Measurements from ENCODE around the gene SLC22A5. TPM values are rescaled to one million over a fixed set of nuclear protein-coding genes. Genes with fewer than 3 reads are reported as not detected.
"Not testable (repeated sequence)": the region's sequence is repeated elsewhere in the genome, so short reads cannot be mapped to it uniquely, and the experiment has no call there.

The SLC22A5 gene
- total RNA-seq, 2 experiments from 2014 or later = 3.7 to 4.5 TPM

GRCh38 chr5:132431632-132432031, 62.1 kb downstream of the SLC22A5 start:
- peaks cover 79% of the 10 kb centered on the region for H3K4me1 Mint-ChIP-seq
- no peaks in the 10 kb centered on the region for H3K27me3 Mint-ChIP-seq
- no peak for DNase-seq
- no peak overlapping the region for H3K4me3 Mint-ChIP-seq
- H3K36me3 Mint-ChIP-seq = peaks cover 46% of the 10 kb centered on the region
- H3K9me3 Mint-ChIP-seq = no peaks in the 10 kb centered on the region
- peak overlapping the region; percentile 55 for H3K27ac Mint-ChIP-seq

GRCh38 chr5:132433141-132433540, 63.6 kb downstream of the SLC22A5 start:
- no peak for DNase-seq
- H3K27me3 Mint-ChIP-seq = no peaks in the 10 kb centered on the region
- H3K27ac Mint-ChIP-seq = no peak overlapping the region
- no peaks in the 10 kb centered on the region for H3K9me3 Mint-ChIP-seq
- H3K4me1 Mint-ChIP-seq = peaks cover 79% of the 10 kb centered on the region
- H3K36me3 Mint-ChIP-seq = peaks cover 45% of the 10 kb centered on the region
- H3K4me3 Mint-ChIP-seq = no peak overlapping the region

GRCh38 chr5:132434416-132435286, 65.1 kb downstream of the SLC22A5 start:
- peaks cover 42% of the 10 kb centered on the region for H3K36me3 Mint-ChIP-seq
- H3K9me3 Mint-ChIP-seq = no peaks in the 10 kb centered on the region
- peak overlapping the region; percentile 0 for H3K27ac Mint-ChIP-seq
- H3K27me3 Mint-ChIP-seq = no peaks in the 10 kb centered on the region
- no peak overlapping the region for H3K4me3 Mint-ChIP-seq
- H3K4me1 Mint-ChIP-seq = peaks cover 77% of the 10 kb centered on the region
- no peak for DNase-seq

GRCh38 chr5:132435447-132435846, 65.9 kb downstream of the SLC22A5 start:
- Mint-ChIP-seq H3K4me1 (peaks cover 75% of the 10 kb centered on the region), H3K9me3 (no peaks in the 10 kb centered on the region), H3K36me3 (peaks cover 40% of the 10 kb centered on the region), H3K27me3 (no peaks in the 10 kb centered on the region), H3K4me3 (no peak overlapping the region), H3K27ac (no peak overlapping the region)
- DNase-seq = no peak

GRCh38 chr5:132435886-132436285, 66.4 kb downstream of the SLC22A5 start:
- no peaks in the 10 kb centered on the region for H3K27me3 Mint-ChIP-seq
- H3K36me3 Mint-ChIP-seq = peaks cover 37% of the 10 kb centered on the region
- H3K4me1 Mint-ChIP-seq = peaks cover 71% of the 10 kb centered on the region
- no peak overlapping the region for H3K4me3 Mint-ChIP-seq
- H3K9me3 Mint-ChIP-seq = no peaks in the 10 kb centered on the region
- H3K27ac Mint-ChIP-seq = peak overlapping the region; percentile 39
- no peak for DNase-seq

- H3K36me3 Mint-ChIP-seq = peaks cover 34% of the 10 kb centered on the region
- no peaks in the 10 kb centered on the region for H3K27me3 Mint-ChIP-seq
- H3K9me3 Mint-ChIP-seq = no peaks in the 10 kb centered on the region
- no peak overlapping the region for H3K4me3 Mint-ChIP-seq
- peak overlapping the region; percentile 82 for H3K27ac Mint-ChIP-seq
- DNase-seq = no peak
- H3K4me1 Mint-ChIP-seq = peaks cover 70% of the 10 kb centered on the region
These were observed 67.4 kb downstream of the SLC22A5 start for GRCh38 chr5:132436936-132437335.

GRCh38 chr5:132437604-132438266, 68.2 kb downstream of the SLC22A5 start:
- H3K27ac Mint-ChIP-seq = peak overlapping the region; percentile 82
- peaks cover 29% of the 10 kb centered on the region for H3K36me3 Mint-ChIP-seq
- H3K27me3 Mint-ChIP-seq = no peaks in the 10 kb centered on the region
- no peaks in the 10 kb centered on the region for H3K9me3 Mint-ChIP-seq
- H3K4me3 Mint-ChIP-seq = peak overlapping the region; percentile 29
- DNase-seq = peak; percentile 58
- peaks cover 69% of the 10 kb centered on the region for H3K4me1 Mint-ChIP-seq

GRCh38 chr5:132438267-132438645, 68.7 kb downstream of the SLC22A5 start:
- H3K36me3 Mint-ChIP-seq = peaks cover 30% of the 10 kb centered on the region
- not testable (repeated sequence) for H3K27me3 Mint-ChIP-seq, DNase-seq, H3K9me3 Mint-ChIP-seq
- peak overlapping the region; percentile 29 for H3K4me3 Mint-ChIP-seq
- H3K27ac Mint-ChIP-seq = peak overlapping the region; percentile 82
- H3K4me1 Mint-ChIP-seq = peaks cover 68% of the 10 kb centered on the region

GRCh38 chr5:132438917-132439316, 69.4 kb downstream of the SLC22A5 start:
- Mint-ChIP-seq H3K4me1 (peaks cover 68% of the 10 kb centered on the region), H3K9me3 (no peaks in the 10 kb centered on the region), H3K36me3 (peaks cover 32% of the 10 kb centered on the region), H3K27ac (peak overlapping the region; percentile 42), H3K4me3 (no peak overlapping the region), H3K27me3 (no peaks in the 10 kb centered on the region)
- DNase-seq = no peak

GRCh38 chr5:132439521-132440089, 70.1 kb downstream of the SLC22A5 start:
- DNase-seq = no peak
- H3K9me3 Mint-ChIP-seq = no peaks in the 10 kb centered on the region
- H3K36me3 Mint-ChIP-seq = peaks cover 37% of the 10 kb centered on the region
- peak overlapping the region; percentile 42 for H3K27ac Mint-ChIP-seq
- H3K27me3 Mint-ChIP-seq = no peaks in the 10 kb centered on the region
- H3K4me3 Mint-ChIP-seq = no peak overlapping the region
- H3K4me1 Mint-ChIP-seq = peaks cover 67% of the 10 kb centered on the region

- Mint-ChIP-seq H3K4me1 (peaks cover 61% of the 10 kb centered on the region), H3K36me3 (peaks cover 45% of the 10 kb centered on the region), H3K27ac (no peak overlapping the region), H3K27me3 (no peaks in the 10 kb centered on the region), H3K4me3 (no peak overlapping the region), H3K9me3 (no peaks in the 10 kb centered on the region)
- no peak for DNase-seq
These were observed 74.6 kb downstream of the SLC22A5 start for GRCh38 chr5:132444061-132444460.

Other genes with a start within 250 kb of the SLC22A5 start
- 1 to 10 TPM; 8.1 to 8.7 TPM for gene P4HA2, start 141.9 kb upstream of the SLC22A5 start, total RNA-seq
- gene PDLIM4, start 112.0 kb upstream of the SLC22A5 start, total RNA-seq = under 1 TPM in 1 of 2 experiments, not detected in 1; 0.31 TPM
- 1 to 10 TPM in 1 of 2 experiments, under 1 TPM in 1; 0.95 to 1.3 TPM for gene SLC22A4, start 75.3 kb upstream of the SLC22A5 start, total RNA-seq
- 100 to 1,000 TPM; 228 to 232 TPM for gene IRF1, start 121.1 kb downstream of the SLC22A5 start, total RNA-seq
- not detected for gene IL5, start 173.8 kb downstream of the SLC22A5 start, total RNA-seq
- 10 to 100 TPM; 40.7 to 49.1 TPM for gene RAD50, start 187.3 kb downstream of the SLC22A5 start, total RNA-seq

Data from activated naive CD8-positive, alpha-beta T cell treated with anti-CD3 and anti-CD28 coated beads for 36 hours (primary cell).